Activated CD8-positive, alpha-beta T cell treated with anti-CD3 and anti-CD28 coated beads, Interleukin-2, amount 10 ng/mL, durations not matched to agents 7 days and 5 days (primary cell): Measurements from ENCODE around the gene CAPN3. TPM values are rescaled to one million over a fixed set of nuclear protein-coding genes. Genes with fewer than 3 reads are reported as not detected.
A peak's percentile ranks its signal among the peaks of the same experiment; 100 is the strongest.
"Not testable (repeated sequence)": the region's sequence is repeated elsewhere in the genome, so short reads cannot be mapped to it uniquely, and the experiment has no call there.

Experiments
- ATAC-seq: fragments of 150-1000 bp; cut with Tn5 transposase; one replicate; pipeline ENCODE4 v1.10.0; 2021; ENCODE audit warnings: moderate library complexity
- CTCF ChIA-PET: fragments of 350-600 bp; sonication (Branson Sonifier 250); formaldehyde crosslinking; loops from one replicate; lab custom pipeline; 2021; ENCODE audit warnings: antibody characterized with exemption; lab: Charles Lee
- POLR2A ChIA-PET: fragments of 350-600 bp; sonication (Branson Sonifier 250); formaldehyde crosslinking; loops from one replicate; lab custom pipeline; 2021; ENCODE audit warnings: antibody characterized with exemption; lab: Charles Lee
- DNase-seq: peaks from one replicate; pipeline ENCODE4 v3.0.0-alpha.2; 2020
- H3K27ac Mint-ChIP-seq: one replicate; pipeline ENCODE4 v1.8.0; 2021; ENCODE audit warnings: mild to moderate bottlenecking, mixed read lengths
- H3K27me3 Mint-ChIP-seq: one replicate; pipeline ENCODE4 v1.8.0; 2021; ENCODE audit warnings: low read depth, mixed read lengths
- H3K36me3 Mint-ChIP-seq: one replicate; pipeline ENCODE4 v1.8.0; 2021; ENCODE audit warnings: low read depth, mixed read lengths
- H3K4me1 Mint-ChIP-seq: one replicate; pipeline ENCODE4 v1.8.0; 2021; ENCODE audit warnings: low read depth, mixed read lengths
- H3K4me3 Mint-ChIP-seq: one replicate; pipeline ENCODE4 v1.8.0; 2021; ENCODE audit warnings: mild to moderate bottlenecking, mixed read lengths
- H3K9me3 Mint-ChIP-seq: one replicate; pipeline ENCODE4 v1.8.0; 2022; ENCODE audit warnings: mixed read lengths; ENCODE audit not compliant: insufficient read depth
- total RNA-seq, 2 experiments: library from RNA; stranded (reverse); gene quantifications; one replicate each; pipeline ENCODE4 v1.2.3, GENCODE V29; 2021

The CAPN3 gene
- total RNA-seq, 2 experiments from 2014 or later: 2.5 to 2.9 TPM

DNA sequence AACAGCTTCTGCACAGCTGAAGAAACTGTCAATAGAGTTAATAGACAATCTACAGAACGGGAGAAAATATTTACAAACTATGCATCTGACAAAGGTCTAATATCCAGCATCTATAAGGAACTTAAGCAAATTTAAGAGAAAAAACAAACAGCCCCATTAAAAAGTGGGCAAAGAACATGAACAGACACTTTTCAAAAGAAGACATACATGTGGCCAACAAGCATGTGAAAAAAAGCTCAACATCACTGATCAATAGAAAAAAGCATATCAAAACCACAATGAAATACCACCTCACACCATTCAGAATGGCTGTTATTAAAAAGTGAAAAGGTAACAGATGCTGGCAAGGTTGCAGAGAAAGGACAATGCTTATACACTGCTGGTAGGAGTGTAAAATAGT is 22.7 kb upstream of the CAPN3 start:
- H3K4me1 Mint-ChIP-seq, POLR2A ChIA-PET, H3K4me3 Mint-ChIP-seq, DNase-seq, ATAC-seq, CTCF ChIA-PET, H3K27ac Mint-ChIP-seq, H3K27me3 Mint-ChIP-seq: not testable (repeated sequence)
- H3K9me3 Mint-ChIP-seq: peaks cover 17% of the 10 kb centered on the region
- peaks cover 16% of the 10 kb centered on the region for H3K36me3 Mint-ChIP-seq

DNA sequence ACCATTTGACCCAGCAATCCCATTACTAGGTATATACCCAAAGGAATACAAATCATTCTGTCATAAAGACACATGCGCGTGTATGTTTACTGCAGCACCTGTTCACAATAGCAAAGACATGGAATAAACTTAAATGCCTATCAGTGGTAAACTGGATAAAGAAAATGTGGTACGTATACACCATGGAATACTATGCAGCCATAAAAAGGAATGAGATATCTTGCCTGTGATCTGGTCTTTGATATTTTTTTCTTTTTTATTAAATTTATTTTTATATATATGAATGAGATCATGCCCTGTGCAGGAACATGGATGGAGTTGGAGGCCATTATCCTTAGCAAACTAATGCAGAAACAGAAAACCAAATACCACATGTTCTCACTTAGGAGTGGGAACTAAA is 22.2 kb upstream of the CAPN3 start:
- H3K27ac Mint-ChIP-seq, DNase-seq, H3K4me1 Mint-ChIP-seq, CTCF ChIA-PET, H3K27me3 Mint-ChIP-seq, ATAC-seq, POLR2A ChIA-PET, H3K4me3 Mint-ChIP-seq: not testable (repeated sequence)
- Mint-ChIP-seq H3K9me3 (peaks cover 17% of the 10 kb centered on the region), H3K36me3 (peaks cover 16% of the 10 kb centered on the region)

DNA sequence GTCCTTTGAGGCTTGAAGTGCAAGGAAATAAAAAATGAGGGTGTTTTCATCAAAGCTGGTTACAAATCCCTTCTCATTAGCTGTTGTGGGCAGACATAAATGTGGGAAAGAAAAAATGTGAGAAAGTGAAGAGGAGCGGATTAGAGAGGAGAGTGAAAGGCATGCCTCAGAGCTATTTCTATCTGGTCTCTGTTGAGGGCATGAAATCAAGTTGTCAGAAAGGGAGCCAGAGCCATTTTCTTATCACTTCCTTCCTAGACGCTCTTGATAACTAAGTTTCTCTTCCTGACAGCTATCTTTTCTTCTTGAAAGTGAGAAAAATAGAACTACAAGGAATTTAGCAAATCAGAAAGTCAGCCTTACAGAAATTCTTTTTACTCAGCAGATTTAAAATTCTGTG is 20.8 kb upstream of the CAPN3 start:
- no peak for ATAC-seq
- POLR2A ChIA-PET: no interaction called here
- H3K36me3 Mint-ChIP-seq: peaks cover 14% of the 10 kb centered on the region
- H3K27me3 Mint-ChIP-seq: no peaks in the 10 kb centered on the region
- H3K9me3 Mint-ChIP-seq: peaks cover 17% of the 10 kb centered on the region
- H3K4me1 Mint-ChIP-seq: no peaks in the 10 kb centered on the region
- CTCF ChIA-PET: interaction anchor here (1.0 kb wide), 1 partner anchor 9 kb away, joined by 3 read pairs; no protein-coding TSS in a partner anchor
- H3K4me3 Mint-ChIP-seq: no peak overlapping the region
- no peak for DNase-seq
- H3K27ac Mint-ChIP-seq: peak overlapping the region; percentile 7

DNA sequence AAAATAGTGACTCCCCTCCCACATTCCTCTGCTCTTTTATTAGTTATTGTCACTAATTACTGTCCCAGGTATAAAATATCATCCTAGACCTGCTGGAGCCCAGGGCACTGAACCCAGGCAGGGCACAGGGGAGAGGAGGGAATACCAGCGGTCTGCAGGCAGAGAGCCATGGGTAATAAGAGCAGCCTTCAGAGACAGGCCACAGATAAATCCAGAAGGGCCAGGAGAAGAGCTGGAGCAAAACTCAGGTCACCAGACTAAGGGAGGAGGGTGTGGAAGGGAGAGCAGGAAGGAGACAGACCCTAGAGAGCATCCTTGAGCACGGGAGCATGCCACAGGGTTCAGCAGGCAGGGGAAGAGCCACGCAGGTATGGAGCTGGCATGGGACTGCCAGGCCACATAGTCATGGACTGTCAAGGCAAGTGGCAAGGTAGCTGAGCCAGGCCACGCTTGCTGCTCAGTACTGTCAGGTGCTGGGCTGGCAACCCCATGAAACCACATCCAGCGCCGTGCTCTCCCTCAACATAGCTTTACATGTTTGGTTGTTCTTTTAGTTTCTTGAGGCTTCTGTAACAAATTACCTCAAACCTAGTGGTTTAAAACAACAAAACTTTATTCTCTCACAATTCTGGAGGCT is 15.6 kb upstream of the CAPN3 start:
- Mint-ChIP-seq H3K4me3 (no peak overlapping the region), H3K36me3 (peaks cover 3% of the 10 kb centered on the region), H3K27me3 (no peaks in the 10 kb centered on the region), H3K27ac (peak overlapping the region; percentile 44), H3K4me1 (peaks cover 8% of the 10 kb centered on the region), H3K9me3 (no peaks in the 10 kb centered on the region)
- ATAC-seq (peak; percentile 30), DNase-seq (no peak)
- CTCF ChIA-PET: no interaction called here
- POLR2A ChIA-PET: interaction anchor here (0.6 kb wide), 1 partner anchor 1530 kb away, joined by 3 read pairs; no protein-coding TSS in a partner anchor

DNA sequence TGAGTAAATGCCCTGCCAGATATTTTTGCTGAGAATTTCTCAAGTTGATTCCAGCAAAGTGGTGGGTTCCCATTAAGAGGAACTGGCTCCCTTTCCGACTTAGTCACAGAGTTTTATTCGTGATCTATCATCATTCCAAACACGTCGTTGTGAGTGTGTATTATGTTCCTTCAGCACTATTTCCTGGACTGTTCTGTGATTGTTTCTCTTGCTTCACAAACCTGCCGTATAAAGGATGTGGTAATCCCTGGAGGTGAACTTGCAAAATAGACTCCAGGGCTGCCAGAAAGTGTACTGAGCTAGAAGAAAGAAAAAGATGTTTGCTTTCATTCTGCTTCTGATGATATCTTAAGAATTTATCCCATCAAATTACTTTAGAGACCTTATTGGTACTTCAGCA is 14.5 kb upstream of the CAPN3 start:
- peak; percentile 22 for DNase-seq
- Mint-ChIP-seq H3K27ac (no peak overlapping the region), H3K4me1 (peaks cover 8% of the 10 kb centered on the region), H3K4me3 (no peak overlapping the region), H3K27me3 (no peaks in the 10 kb centered on the region), H3K36me3 (peaks cover 3% of the 10 kb centered on the region), H3K9me3 (no peaks in the 10 kb centered on the region)
- no peak for ATAC-seq
- ChIA-PET POLR2A (no interaction called here), CTCF (no interaction called here)

DNA sequence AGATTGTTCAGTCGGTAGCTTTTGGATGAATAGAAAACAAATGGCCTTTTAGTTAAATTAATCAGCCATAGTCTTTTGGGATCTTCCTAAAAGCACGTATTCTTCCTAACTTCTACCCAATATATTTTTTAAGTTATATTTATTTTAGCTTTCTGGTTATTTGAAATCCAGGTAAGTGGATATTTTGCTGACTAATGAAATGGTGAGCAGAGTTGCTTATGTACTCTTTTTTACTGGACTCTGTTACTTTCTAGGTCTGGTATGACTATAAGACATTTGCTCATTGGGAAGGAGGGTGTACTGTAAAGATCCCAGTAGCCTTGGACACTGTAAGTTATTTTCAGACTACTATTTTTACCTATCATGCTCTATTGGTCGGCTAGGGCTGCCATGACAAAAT is 13.8 kb upstream of the CAPN3 start:
- Mint-ChIP-seq H3K36me3 (peaks cover 3% of the 10 kb centered on the region), H3K9me3 (no peaks in the 10 kb centered on the region), H3K27me3 (no peaks in the 10 kb centered on the region), H3K27ac (no peak overlapping the region), H3K4me1 (peaks cover 8% of the 10 kb centered on the region), H3K4me3 (no peak overlapping the region)
- no peak for ATAC-seq
- CTCF ChIA-PET: no interaction called here
- POLR2A ChIA-PET: no interaction called here
- no peak for DNase-seq

DNA sequence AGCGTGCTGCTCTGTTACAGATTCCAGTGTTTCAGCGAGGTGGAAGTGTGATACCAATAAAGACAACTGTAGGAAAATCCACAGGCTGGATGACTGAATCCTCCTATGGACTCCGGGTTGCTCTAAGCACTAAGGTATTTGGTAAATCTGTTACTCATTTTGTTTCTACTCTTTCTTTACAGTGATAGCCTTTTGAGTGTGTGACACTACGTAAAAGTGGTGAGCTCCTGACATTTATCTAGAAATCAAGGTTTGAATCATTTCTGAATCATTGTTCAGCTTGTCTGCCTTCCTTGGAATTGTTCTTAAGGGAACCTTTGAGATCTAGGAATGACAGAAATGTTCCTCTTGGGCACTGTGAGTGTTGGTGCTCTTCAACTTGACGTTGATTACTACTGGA is 11.2 kb upstream of the CAPN3 start:
- H3K27me3 Mint-ChIP-seq: no peaks in the 10 kb centered on the region
- peaks cover 7% of the 10 kb centered on the region for H3K36me3 Mint-ChIP-seq
- H3K4me3 Mint-ChIP-seq: no peak overlapping the region
- ATAC-seq (no peak), DNase-seq (no peak)
- no peaks in the 10 kb centered on the region for H3K9me3 Mint-ChIP-seq
- H3K4me1 Mint-ChIP-seq: peaks cover 8% of the 10 kb centered on the region
- no peak overlapping the region for H3K27ac Mint-ChIP-seq
- POLR2A ChIA-PET: no interaction called here
- CTCF ChIA-PET: no interaction called here

DNA sequence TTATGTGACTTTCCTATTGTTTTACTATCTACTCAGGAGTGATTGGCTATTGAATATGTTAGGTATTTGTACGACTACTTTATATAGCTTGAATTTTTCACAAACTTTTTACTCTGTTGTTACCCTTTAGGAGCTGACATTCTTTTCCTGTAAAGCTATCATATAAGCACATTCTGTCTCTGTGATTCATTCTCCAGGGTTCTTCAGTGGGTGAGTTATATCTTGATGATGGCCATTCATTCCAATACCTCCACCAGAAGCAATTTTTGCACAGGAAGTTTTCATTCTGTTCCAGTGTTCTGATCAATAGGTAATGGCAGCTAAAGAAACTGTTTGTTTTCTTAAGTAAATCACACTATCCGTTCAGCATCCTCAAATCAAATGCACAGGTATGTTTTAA is 10.1 kb upstream of the CAPN3 start:
- DNase-seq (no peak), ATAC-seq (no peak)
- Mint-ChIP-seq H3K27ac (no peak overlapping the region), H3K9me3 (no peaks in the 10 kb centered on the region), H3K4me1 (peaks cover 8% of the 10 kb centered on the region), H3K36me3 (peaks cover 10% of the 10 kb centered on the region), H3K4me3 (no peak overlapping the region), H3K27me3 (no peaks in the 10 kb centered on the region)
- ChIA-PET CTCF (no interaction called here), POLR2A (no interaction called here)

DNA sequence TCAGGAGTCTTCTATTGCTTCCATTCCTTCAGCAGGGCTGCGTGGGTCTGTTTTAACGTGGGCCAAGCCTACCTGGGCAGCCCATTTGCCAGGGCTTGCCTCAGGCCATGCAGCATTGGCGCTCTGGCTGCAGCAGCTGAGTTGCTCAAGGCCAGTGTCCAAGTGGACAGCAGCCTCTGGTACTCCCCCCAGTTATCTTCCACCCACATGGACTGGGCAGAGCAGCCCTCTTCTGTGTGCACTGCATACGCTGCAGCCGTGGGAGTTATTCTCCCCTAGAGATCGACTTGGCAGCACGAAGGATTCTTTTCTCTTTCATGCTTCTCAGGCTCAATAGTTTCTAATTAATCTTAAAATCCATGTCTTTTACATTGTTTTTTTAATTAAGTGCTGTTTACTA is 6.9 kb upstream of the CAPN3 start:
- H3K4me3 Mint-ChIP-seq: no peak overlapping the region
- H3K27ac Mint-ChIP-seq: no peak overlapping the region
- no peak for DNase-seq
- no peaks in the 10 kb centered on the region for H3K27me3 Mint-ChIP-seq
- ATAC-seq: no peak
- H3K36me3 Mint-ChIP-seq: peaks cover 6% of the 10 kb centered on the region
- H3K9me3 Mint-ChIP-seq: no peaks in the 10 kb centered on the region
- H3K4me1 Mint-ChIP-seq: no peaks in the 10 kb centered on the region
- CTCF ChIA-PET: no interaction called here
- POLR2A ChIA-PET: no interaction called here

DNA sequence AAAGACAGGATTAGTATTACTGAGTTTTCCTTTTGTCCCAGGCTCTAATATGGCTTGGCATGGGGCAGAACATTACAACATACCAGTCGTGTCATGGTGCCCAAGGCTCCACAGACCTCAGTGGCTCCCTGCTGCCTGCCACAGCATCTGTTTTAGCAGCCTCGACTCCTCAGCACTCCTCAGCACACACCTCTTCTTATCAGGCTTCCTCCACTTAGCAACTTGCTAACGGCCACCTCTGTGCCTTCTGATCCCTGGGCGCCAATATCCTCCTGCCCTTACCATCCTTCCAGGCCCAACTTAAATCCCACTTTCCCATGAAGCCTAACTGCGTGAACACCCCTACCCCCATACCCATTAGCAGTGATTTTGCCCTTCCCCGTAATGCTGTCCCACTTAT is 6.2 kb upstream of the CAPN3 start:
- DNase-seq (no peak), ATAC-seq (no peak)
- ChIA-PET CTCF (interaction anchor here (0.6 kb wide), 1 partner anchor 33 kb away, joined by 3 read pairs; no protein-coding TSS in a partner anchor), POLR2A (no interaction called here)
- Mint-ChIP-seq H3K36me3 (peaks cover 6% of the 10 kb centered on the region), H3K4me3 (no peak overlapping the region), H3K27me3 (no peaks in the 10 kb centered on the region), H3K9me3 (no peaks in the 10 kb centered on the region), H3K27ac (no peak overlapping the region), H3K4me1 (no peaks in the 10 kb centered on the region)

DNA sequence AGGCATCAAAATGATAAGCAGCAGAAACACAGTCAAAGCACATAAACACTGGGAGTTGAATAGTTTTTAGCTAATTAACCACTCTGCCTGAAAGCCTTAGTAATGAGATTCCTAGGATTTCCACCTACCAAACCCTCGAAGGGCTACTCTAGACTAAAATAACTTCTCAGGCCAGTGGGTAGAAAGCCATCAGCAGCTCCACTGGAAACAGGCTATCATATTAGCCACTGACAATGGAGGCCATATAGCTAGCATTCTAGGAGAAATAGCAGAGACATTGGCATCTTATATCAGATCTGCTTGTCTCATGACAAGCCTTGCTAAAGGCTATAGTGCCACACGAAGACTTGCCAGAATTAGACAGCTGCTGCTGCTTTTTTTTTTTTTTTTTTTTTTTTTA is 4.5 kb upstream of the CAPN3 start:
- CTCF ChIA-PET: interaction anchor here (1.1 kb wide), 1 partner anchor 13 kb away, joined by 3 read pairs; no protein-coding TSS in a partner anchor
- no peaks in the 10 kb centered on the region for H3K9me3 Mint-ChIP-seq
- no peak overlapping the region for H3K27ac Mint-ChIP-seq
- peaks cover 6% of the 10 kb centered on the region for H3K36me3 Mint-ChIP-seq
- no peak for ATAC-seq
- no peaks in the 10 kb centered on the region for H3K27me3 Mint-ChIP-seq
- no peak overlapping the region for H3K4me3 Mint-ChIP-seq
- POLR2A ChIA-PET: interaction anchor here (0.6 kb wide), 1 partner anchor 243 kb away, joined by 3 read pairs; no protein-coding TSS in a partner anchor
- no peaks in the 10 kb centered on the region for H3K4me1 Mint-ChIP-seq
- DNase-seq: no peak

DNA sequence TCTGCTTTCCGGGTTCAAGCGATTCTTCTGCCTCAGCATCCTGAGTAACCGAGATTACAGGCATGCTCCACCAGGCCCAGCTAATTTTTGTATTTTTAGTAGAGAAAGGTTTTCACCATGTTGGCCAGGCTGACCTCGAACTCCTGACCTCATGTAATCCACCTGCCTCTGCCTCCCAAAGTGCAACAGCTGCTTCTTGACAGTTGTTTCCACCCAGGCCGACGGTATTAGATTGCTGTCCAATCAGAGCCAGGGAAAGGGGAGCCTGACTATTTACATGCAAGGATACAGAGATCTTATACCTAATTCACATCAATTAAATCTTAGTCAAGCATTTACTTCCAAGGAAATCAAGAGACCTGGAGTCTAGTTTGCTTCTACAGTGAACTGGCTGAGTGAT is 4.0 kb upstream of the CAPN3 start:
- Mint-ChIP-seq H3K27me3 (no peaks in the 10 kb centered on the region), H3K4me1 (no peaks in the 10 kb centered on the region), H3K36me3 (peaks cover 6% of the 10 kb centered on the region), H3K9me3 (no peaks in the 10 kb centered on the region), H3K27ac (no peak overlapping the region), H3K4me3 (no peak overlapping the region)
- ChIA-PET CTCF (interaction anchor here (1.1 kb wide), 1 partner anchor 13 kb away, joined by 3 read pairs; no protein-coding TSS in a partner anchor), POLR2A (interaction anchor here (0.6 kb wide), 1 partner anchor 243 kb away, joined by 3 read pairs; no protein-coding TSS in a partner anchor)
- no peak for DNase-seq
- ATAC-seq: no peak
